SH-SY5Y (cell line): ENCODE measurements around the gene XRCC1.

Experiments used
- GATA2 ChIP-seq: IDR thresholded peaks from 2 replicates; pipeline ENCODE4 v1.6.1; 2011; ENCODE audit warnings: mild to moderate bottlenecking, low read depth, low read length
- GATA3 ChIP-seq: IDR thresholded peaks from 2 replicates; pipeline ENCODE4 v1.6.1; 2011; ENCODE audit warnings: low read depth, mild to moderate bottlenecking, low read length, moderate library complexity

DNA sequence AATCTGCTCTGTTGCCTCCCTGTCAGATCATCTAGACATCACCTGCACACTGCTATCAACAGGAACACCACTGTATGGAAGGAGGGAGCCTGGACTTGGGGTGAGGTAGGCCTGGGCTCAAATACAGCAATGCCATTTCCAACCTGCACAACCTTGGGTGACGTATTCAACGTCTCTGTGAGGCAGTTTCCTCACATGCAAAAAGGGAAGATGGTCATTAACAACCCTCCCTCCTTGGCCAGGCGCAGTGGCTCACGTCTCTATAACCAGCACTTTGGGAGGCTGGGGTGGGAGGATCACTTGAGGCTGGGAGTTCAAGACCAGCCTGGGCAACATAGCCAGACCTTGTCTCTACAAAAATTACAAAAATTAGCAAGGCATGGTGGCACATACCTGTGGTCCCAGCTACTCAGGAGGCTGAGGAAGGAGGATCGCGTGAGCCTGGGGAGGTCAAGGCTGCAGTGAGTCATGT is 13.1 kb downstream of the XRCC1 start:
- TF ChIP-seq GATA3, result no peak
- no peak for TF ChIP-seq GATA2
